GM23248 (cell line): ENCODE results near the gene MSL1. TPM values are rescaled to one million over a fixed set of nuclear protein-coding genes. Genes with fewer than 3 reads are reported as not detected.

Experiments used
- DNase-seq: peaks from one replicate; pipeline ENCODE4 v3.0.0-alpha.2; 2015
- H2AFZ ChIP-seq: fragments of 200-600 bp; sonication (generic); 2 replicates; pipeline ENCODE4 v1.6.1; 2016; ENCODE audit warnings: antibody characterized with exemption
- H3F3A ChIP-seq: fragments of 200-600 bp; sonication (generic); 2 replicates; pipeline ENCODE4 v1.6.1; 2016; ENCODE audit warnings: mild to moderate bottlenecking, antibody characterized with exemption, mixed run types; ENCODE audit not compliant: insufficient read depth
- H3K27ac ChIP-seq: fragments of 200-600 bp; sonication (generic); 2 replicates; pipeline ENCODE4 v1.5.1; 2016; ENCODE audit warnings: mild to moderate bottlenecking
- H3K27me3 ChIP-seq: fragments of 200-600 bp; sonication (generic); replicated peaks from 2 replicates; pipeline ENCODE4 v1.6.1; 2016; ENCODE audit warnings: mild to moderate bottlenecking; ENCODE audit not compliant: insufficient read depth
- H3K36me3 ChIP-seq: fragments of 200-600 bp; sonication (generic); 2 replicates; pipeline ENCODE4 v1.6.1; 2016; ENCODE audit warnings: low read depth, mild to moderate bottlenecking
- H3K4me1 ChIP-seq: fragments of 200-600 bp; sonication (generic); 2 replicates; pipeline ENCODE4 v1.6.1; 2016; ENCODE audit warnings: mild to moderate bottlenecking; ENCODE audit not compliant: insufficient read depth
- H3K4me2 ChIP-seq: fragments of 200-600 bp; sonication (generic); one replicate; pipeline ENCODE4 v1.6.1; 2016; ENCODE audit warnings: mild to moderate bottlenecking; ENCODE audit not compliant: unreplicated experiment
- H3K4me3 ChIP-seq: fragments of 200-600 bp; sonication (generic); 2 replicates; pipeline ENCODE4 v1.5.1; 2016; ENCODE audit warnings: mild to moderate bottlenecking
- H3K79me2 ChIP-seq: fragments of 200-600 bp; sonication (generic); 2 replicates; pipeline ENCODE4 v1.6.1; 2016; ENCODE audit warnings: mild to moderate bottlenecking; ENCODE audit not compliant: insufficient read depth
- H3K9ac ChIP-seq: fragments of 200-600 bp; sonication (generic); 2 replicates; pipeline ENCODE4 v1.6.1; 2016; ENCODE audit warnings: mild to moderate bottlenecking
- H3K9me2 ChIP-seq: fragments of 200-600 bp; sonication (generic); 2 replicates; pipeline ENCODE4 v1.6.1; 2016; ENCODE audit warnings: mixed run types, mild to moderate bottlenecking, moderate library complexity; ENCODE audit not compliant: insufficient read depth
- H3K9me3 ChIP-seq: fragments of 200-600 bp; sonication (generic); one replicate; pipeline ENCODE4 v1.6.1; 2017; ENCODE audit warnings: low read depth
- H4K20me1 ChIP-seq: fragments of 200-600 bp; sonication (generic); 2 replicates; pipeline ENCODE4 v1.6.0; 2016; ENCODE audit not compliant: insufficient read depth
- EZH2 ChIP-seq: fragments of 200-600 bp; sonication (generic); IDR thresholded peaks from 2 replicates; pipeline ENCODE4 v1.6.1; 2018; ENCODE audit warnings: antibody characterized with exemption, mild to moderate bottlenecking; ENCODE audit not compliant: insufficient read depth, poor library complexity, severe bottlenecking
- EZH2phosphoT487 ChIP-seq: fragments of 200-600 bp; sonication (generic); IDR thresholded peaks from 2 replicates; pipeline ENCODE4 v1.6.1; 2018; ENCODE audit warnings: antibody characterized with exemption, moderate library complexity, mild to moderate bottlenecking, low read depth; ENCODE audit not compliant: insufficient read depth
- WGBS, 2 experiments: methylation state at CpG; one replicate each; pipeline ENCODE4 v1.1.6; 2015 to 2017; ENCODE audit warnings: low lambda C conversion rate in 2 of 2, low coverage in 1 of 2; ENCODE audit errors: missing lambda C conversion rate in 2 of 2; 5-methylcytosine and 5-hydroxymethylcytosine counted together
- in situ Hi-C: fragments of 300-500 bp; cut with MboI; formaldehyde crosslinking; loops from 2 replicates; pipeline ENCODE4 v1.15.0; 2020
- polyA plus RNA-seq: library from polyadenylated mRNA; unstranded; fragments of >200 nt; fragmentation: Nextera tagmentation; extraction: Ambion mirVana; gene quantifications from 2 replicates; pipeline ENCODE4 v1.2.1, GENCODE V29; 2016
- total RNA-seq: library from RNA; depleted of rRNA; stranded (reverse); fragments of >200 nt; shearing (Covaris generic); gene quantifications from 2 replicates; pipeline ENCODE4 v1.2.3, GENCODE V29; 2014

Gene MSL1
- total and polyA plus RNA-seq, 2 experiments from 2014 or later = 8.9 to 45.3 TPM

DNA sequence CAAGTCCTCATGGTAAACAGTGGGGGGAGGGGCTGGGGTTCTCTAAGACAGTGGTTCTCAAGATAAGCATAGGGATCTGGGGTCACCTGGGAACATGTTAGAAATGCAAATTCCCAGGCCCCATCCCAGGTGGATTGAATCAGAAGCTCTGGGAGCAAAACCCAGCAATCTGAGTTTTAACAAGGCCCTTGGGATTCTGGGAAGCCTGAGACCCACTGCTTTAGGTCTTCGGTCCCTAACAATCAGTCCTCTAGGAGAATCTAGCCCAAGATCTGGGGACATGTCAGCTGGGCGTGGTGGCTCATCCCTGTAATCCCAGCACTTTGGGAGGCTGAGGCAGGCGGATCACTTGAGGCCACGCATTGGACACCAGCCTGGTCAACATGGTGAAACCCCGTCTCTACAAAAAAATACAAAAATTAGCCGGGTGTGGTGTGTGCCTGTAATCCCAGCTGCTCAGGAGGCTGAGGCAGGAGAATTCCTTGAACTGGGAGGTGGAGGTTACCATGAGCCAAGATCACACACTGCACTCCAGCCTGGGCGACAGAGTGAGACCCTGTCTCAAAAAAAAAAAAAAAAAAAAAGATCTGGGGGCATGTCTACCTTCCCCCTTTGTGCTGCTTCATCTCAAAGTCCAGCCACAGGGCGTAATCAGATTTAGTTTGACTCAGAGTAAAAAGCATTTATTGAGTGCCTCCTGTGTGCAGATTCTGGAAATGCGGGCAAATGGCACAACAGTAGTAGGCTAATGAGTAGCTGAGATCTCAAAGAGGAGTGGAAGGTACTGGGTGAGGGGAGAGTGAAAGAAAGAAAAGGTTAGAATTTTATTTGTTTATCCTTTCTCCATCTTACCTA, 12.6 kb upstream of the MSL1 start:
- peaks cover 74% of the 10 kb centered on the region for H3K4me1 ChIP-seq
- H3K4me2 ChIP-seq = peak overlapping the region; percentile 76
- DNase-seq = peak; percentile 54
- in situ Hi-C loops = no loop called here
- H4K20me1 ChIP-seq = no peaks in the 10 kb centered on the region
- no peaks in the 10 kb centered on the region for H3K27me3 ChIP-seq
- no peaks in the 10 kb centered on the region for H3K9me3 ChIP-seq
- no peaks in the 10 kb centered on the region for H3K79me2 ChIP-seq
- peak overlapping the region; percentile 93 for H3K27ac ChIP-seq
- no peaks in the 10 kb centered on the region for H3K9me2 ChIP-seq
- no peaks in the 10 kb centered on the region for H3K36me3 ChIP-seq
- no peak for TF ChIP-seq EZH2phosphoT487
- no peak for TF ChIP-seq EZH2
- WGBS, 2 experiments = 50 to 53% methylated on average over 9 of the region's 9 CpGs
- no peak overlapping the region for H3K4me3 ChIP-seq
- H3K9ac ChIP-seq = peak overlapping the region; percentile 82
- peaks cover 55% of the 10 kb centered on the region for H3F3A ChIP-seq
- no peak overlapping the region for H2AFZ ChIP-seq

GRCh38 chr17:40110026-40110845, 11.5 kb upstream of the MSL1 start:
- no peaks in the 10 kb centered on the region for H3K9me2 ChIP-seq
- peak overlapping the region; percentile 93 for H3K27ac ChIP-seq
- no peaks in the 10 kb centered on the region for H3K27me3 ChIP-seq
- in situ Hi-C loops = no loop called here
- no peaks in the 10 kb centered on the region for H3K79me2 ChIP-seq
- H3F3A ChIP-seq = peaks cover 65% of the 10 kb centered on the region
- H3K36me3 ChIP-seq = no peaks in the 10 kb centered on the region
- WGBS, 2 experiments = 57 to 71% methylated on average over 3 of the region's 3 CpGs
- peak overlapping the region; percentile 41 for H3K4me2 ChIP-seq
- H3K9me3 ChIP-seq = no peaks in the 10 kb centered on the region
- no peak overlapping the region for H3K4me3 ChIP-seq
- no peak overlapping the region for H2AFZ ChIP-seq
- TF ChIP-seq EZH2phosphoT487 (no peak), EZH2 (no peak)
- no peaks in the 10 kb centered on the region for H4K20me1 ChIP-seq
- peak; percentile 53 for DNase-seq
- H3K4me1 ChIP-seq = peaks cover 76% of the 10 kb centered on the region
- H3K9ac ChIP-seq = peak overlapping the region; percentile 85

DNA sequence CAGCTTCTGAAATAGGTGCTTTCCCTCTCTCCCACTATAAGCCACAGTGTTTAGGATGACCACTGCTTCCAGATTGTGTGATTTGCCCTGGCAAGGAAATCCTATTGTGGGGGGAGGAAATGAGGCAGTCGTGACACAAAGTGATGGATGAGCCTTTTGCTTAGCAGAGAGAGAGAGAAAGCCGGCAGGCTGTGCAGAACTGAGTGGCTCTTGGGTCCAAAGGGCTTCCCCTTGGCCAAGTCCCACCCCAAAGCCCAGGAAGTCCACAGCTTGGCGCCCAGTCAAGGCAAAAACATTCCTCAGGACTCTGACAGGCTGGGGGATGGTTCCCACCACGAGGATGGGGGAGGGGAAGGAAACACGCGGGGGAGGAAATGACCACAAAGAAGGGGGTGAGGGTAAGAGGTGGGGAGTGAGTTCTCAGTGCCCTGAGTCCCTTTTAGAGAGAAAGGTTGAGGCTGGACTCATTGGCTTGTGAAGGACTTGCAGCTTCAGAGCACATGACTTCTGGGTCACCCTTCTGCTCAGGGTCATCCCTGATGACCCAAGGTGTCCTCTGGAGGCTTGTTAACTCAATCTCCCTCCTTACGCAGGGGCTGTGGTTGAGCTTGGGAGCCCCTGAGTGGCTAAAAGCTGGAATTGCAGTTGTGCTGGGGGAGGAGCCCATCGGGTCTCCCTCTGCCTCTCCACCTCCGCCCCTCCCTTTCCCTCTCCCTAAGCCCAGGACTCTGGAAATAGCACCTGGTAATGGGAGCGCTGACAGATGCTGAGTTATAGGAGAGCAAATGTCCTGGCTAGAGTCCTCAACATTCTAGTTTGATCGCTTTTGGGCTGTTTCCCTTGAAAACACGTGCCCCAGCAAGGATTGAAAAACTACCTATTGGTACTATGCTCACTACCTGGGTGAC, 10.3 kb upstream of the MSL1 start:
- H3K79me2 ChIP-seq = no peaks in the 10 kb centered on the region

More for the DNA sequence above, 10.3 kb upstream of the MSL1 start:
- Histone ChIP-seq H3K36me3 (no peaks in the 10 kb centered on the region), H3K9me3 (no peaks in the 10 kb centered on the region), H3K9ac (peak overlapping the region; percentile 85), H3K9me2 (no peaks in the 10 kb centered on the region), H3K4me1 (peaks cover 71% of the 10 kb centered on the region), H3K27ac (peak overlapping the region; percentile 93), H2AFZ (peak overlapping the region; percentile 77), H3K27me3 (no peaks in the 10 kb centered on the region), H3K4me2 (peak overlapping the region; percentile 46), H4K20me1 (no peaks in the 10 kb centered on the region), H3F3A (peaks cover 73% of the 10 kb centered on the region), H3K4me3 (peak overlapping the region; percentile 41)
- peak; percentile 93 for DNase-seq
- in situ Hi-C loops = no loop called here
- 1 to 2% methylated on average over 12 of the region's 12 CpGs for WGBS, 2 experiments
- no peak for TF ChIP-seq EZH2phosphoT487
- TF ChIP-seq EZH2 = no peak
